ENCODE data around the gene PDZD7. TPM values are rescaled to one million over a fixed set of nuclear protein-coding genes. Genes with fewer than 3 reads are reported as not detected.

PDZD7 gene
- polyA plus RNA-seq, 1 donor = 1.3 TPM

- no peak for DNase-seq
These were observed 64.0 kb downstream of the PDZD7 start for GRCh38 chr10:100966887-100967286.

GRCh38 chr10:100965820-100966219, 65.1 kb downstream of the PDZD7 start:
- DNase-seq = no peak

GRCh38 chr10:100963826-100964225, 67.1 kb downstream of the PDZD7 start:
- no peak for DNase-seq

GRCh38 chr10:100962351-100963080, 68.4 kb downstream of the PDZD7 start:
- no peak for DNase-seq

GRCh38 chr10:100960251-100960650, 70.7 kb downstream of the PDZD7 start:
- DNase-seq = no peak

Other genes with a start within 250 kb of the PDZD7 start
- 98.3 TPM for gene SLF2, start 118.2 kb downstream of the PDZD7 start, polyA plus RNA-seq (ENCODE audit: insufficient read length)
- gene SEMA4G, start 61.6 kb downstream of the PDZD7 start, polyA plus RNA-seq (ENCODE audit: insufficient read length) = 7.3 TPM
- gene MRPL43, start 43.6 kb downstream of the PDZD7 start, polyA plus RNA-seq (ENCODE audit: insufficient read length) = 88.7 TPM
- gene TWNK, start 43.6 kb downstream of the PDZD7 start, polyA plus RNA-seq (ENCODE audit: insufficient read length) = 9.9 TPM
- gene LZTS2, start 31.3 kb downstream of the PDZD7 start, polyA plus RNA-seq (ENCODE audit: insufficient read length) = 72.5 TPM
- gene SFXN3, start 105 bp upstream of the PDZD7 start, polyA plus RNA-seq (ENCODE audit: insufficient read length) = 20.3 TPM
- 23.5 TPM for gene KAZALD1, start 30.9 kb upstream of the PDZD7 start, polyA plus RNA-seq (ENCODE audit: insufficient read length)
- gene TLX1, start 100.2 kb upstream of the PDZD7 start, polyA plus RNA-seq (ENCODE audit: insufficient read length) = not detected
- gene LBX1, start 198.3 kb upstream of the PDZD7 start, polyA plus RNA-seq (ENCODE audit: insufficient read length) = 12.4 TPM

All from hindlimb muscle (tissue), 1 donor.